HepG2 (cell line): ENCODE measurements around the gene NELL2.

Source experiments
- TF ChIP-seq, protein P1 (sequence below): sonication (generic); formaldehyde crosslinking; IDR thresholded peaks from 2 replicates; pipeline ENCODE4 v1.4.0; 2020; ENCODE audit warnings: missing genetic modification reagents
- TF ChIP-seq, protein P2 (sequence below), 2 experiments: IDR thresholded peaks; 2 replicates each; pipeline ENCODE4 v1.6.1; 2011 to 2012; ENCODE audit warnings: low read length in 2 of 2, borderline replicate concordance in 1 of 2, low read depth in 1 of 2, mild to moderate bottlenecking in 1 of 2, moderate library complexity in 1 of 2

DNA sequence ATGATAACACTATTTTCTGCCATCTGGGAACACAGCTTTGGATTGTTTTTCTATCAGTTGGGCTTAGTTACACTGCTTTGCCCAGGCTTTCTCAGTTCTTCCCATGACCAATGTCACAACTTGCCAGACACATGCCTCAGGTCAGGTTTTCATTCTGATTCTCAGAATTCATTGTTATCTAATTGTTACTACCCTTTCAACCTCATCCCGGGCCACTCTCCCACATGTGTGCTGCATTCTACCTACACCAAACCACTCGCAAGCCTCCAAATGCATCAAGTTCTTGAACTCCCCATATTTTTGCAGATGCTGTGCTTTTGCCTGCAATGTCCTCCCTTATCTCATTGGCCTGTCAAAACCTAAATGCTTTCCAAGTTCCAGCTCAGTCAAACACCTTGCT is 36.3 kb downstream of the NELL2 start:
- TF ChIP-seq, protein P1, sequence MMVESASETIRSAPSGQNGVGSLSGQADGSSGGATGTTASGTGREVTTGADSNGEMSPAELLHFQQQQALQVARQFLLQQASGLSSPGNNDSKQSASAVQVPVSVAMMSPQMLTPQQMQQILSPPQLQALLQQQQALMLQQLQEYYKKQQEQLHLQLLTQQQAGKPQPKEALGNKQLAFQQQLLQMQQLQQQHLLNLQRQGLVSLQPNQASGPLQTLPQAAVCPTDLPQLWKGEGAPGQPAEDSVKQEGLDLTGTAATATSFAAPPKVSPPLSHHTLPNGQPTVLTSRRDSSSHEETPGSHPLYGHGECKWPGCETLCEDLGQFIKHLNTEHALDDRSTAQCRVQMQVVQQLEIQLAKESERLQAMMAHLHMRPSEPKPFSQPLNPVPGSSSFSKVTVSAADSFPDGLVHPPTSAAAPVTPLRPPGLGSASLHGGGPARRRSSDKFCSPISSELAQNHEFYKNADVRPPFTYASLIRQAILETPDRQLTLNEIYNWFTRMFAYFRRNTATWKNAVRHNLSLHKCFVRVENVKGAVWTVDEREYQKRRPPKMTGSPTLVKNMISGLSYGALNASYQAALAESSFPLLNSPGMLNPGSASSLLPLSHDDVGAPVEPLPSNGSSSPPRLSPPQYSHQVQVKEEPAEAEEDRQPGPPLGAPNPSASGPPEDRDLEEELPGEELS (CRISPR knock-in tag) = no peak
- TF ChIP-seq, protein P2, sequence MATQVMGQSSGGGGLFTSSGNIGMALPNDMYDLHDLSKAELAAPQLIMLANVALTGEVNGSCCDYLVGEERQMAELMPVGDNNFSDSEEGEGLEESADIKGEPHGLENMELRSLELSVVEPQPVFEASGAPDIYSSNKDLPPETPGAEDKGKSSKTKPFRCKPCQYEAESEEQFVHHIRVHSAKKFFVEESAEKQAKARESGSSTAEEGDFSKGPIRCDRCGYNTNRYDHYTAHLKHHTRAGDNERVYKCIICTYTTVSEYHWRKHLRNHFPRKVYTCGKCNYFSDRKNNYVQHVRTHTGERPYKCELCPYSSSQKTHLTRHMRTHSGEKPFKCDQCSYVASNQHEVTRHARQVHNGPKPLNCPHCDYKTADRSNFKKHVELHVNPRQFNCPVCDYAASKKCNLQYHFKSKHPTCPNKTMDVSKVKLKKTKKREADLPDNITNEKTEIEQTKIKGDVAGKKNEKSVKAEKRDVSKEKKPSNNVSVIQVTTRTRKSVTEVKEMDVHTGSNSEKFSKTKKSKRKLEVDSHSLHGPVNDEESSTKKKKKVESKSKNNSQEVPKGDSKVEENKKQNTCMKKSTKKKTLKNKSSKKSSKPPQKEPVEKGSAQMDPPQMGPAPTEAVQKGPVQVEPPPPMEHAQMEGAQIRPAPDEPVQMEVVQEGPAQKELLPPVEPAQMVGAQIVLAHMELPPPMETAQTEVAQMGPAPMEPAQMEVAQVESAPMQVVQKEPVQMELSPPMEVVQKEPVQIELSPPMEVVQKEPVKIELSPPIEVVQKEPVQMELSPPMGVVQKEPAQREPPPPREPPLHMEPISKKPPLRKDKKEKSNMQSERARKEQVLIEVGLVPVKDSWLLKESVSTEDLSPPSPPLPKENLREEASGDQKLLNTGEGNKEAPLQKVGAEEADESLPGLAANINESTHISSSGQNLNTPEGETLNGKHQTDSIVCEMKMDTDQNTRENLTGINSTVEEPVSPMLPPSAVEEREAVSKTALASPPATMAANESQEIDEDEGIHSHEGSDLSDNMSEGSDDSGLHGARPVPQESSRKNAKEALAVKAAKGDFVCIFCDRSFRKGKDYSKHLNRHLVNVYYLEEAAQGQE (IDR thresholded peaks at IDR 0.05; ENCODE audit: borderline replicate concordance in 1 of 2, low read depth in 1 of 2, low read length in 2 of 2) = no peak
